Lung (tissue), 12 donors: ENCODE results near the gene SMARCD1. TPM values are rescaled to one million over a fixed set of nuclear protein-coding genes. Genes with fewer than 3 reads are reported as not detected.

Experiments
- ATAC-seq: fragments of 200-7000 bp; cut with Tn5 transposase; one replicate; pipeline ENCODE4 v1.9.1; 2020; ENCODE audit warnings: moderate number of reproducible peaks; ENCODE audit not compliant: insufficient read depth, low FRiP score
- DNase-seq, 3 donors: peaks; one replicate each; pipeline ENCODE4 v3.0.0-alpha.2; 2013 to 2017
- H3K27ac ChIP-seq, 2 donors: one replicate each; pipeline ENCODE4 v1.5.1; 2013; ENCODE audit warnings: mild to moderate bottlenecking in 2 of 2, moderate library complexity in 2 of 2, control low read depth in 1 of 2, inconsistent platforms in 1 of 2, low read depth in 1 of 2, low read length in 1 of 2
- H3K27me3 ChIP-seq, 3 donors: one replicate each; pipeline ENCODE4 v1.5.1; 2013; ENCODE audit warnings: low read length in 2 of 3; ENCODE audit not compliant: control insufficient read depth in 3 of 3, insufficient read depth in 3 of 3
- H3K36me3 ChIP-seq, 4 donors: one replicate each; pipeline ENCODE4 v1.5.1; 2013; ENCODE audit warnings: low read length in 4 of 4, mild to moderate bottlenecking in 1 of 4, moderate library complexity in 1 of 4; ENCODE audit not compliant: control insufficient read depth in 4 of 4, insufficient read depth in 4 of 4
- H3K4me1 ChIP-seq, 5 donors: one replicate each; pipeline ENCODE4 v1.5.1; 2013; ENCODE audit warnings: low read length in 5 of 5, mild to moderate bottlenecking in 2 of 5, moderate library complexity in 1 of 5; ENCODE audit not compliant: control insufficient read depth in 5 of 5, insufficient read depth in 5 of 5
- H3K4me3 ChIP-seq: one replicate; pipeline ENCODE4 v1.5.1; 2013; ENCODE audit warnings: mild to moderate bottlenecking, control low read depth, moderate library complexity
- H3K9ac ChIP-seq, 2 donors: one replicate each; pipeline ENCODE4 v1.5.1; 2013; ENCODE audit warnings: low read length in 2 of 2, control low read depth in 1 of 2; ENCODE audit not compliant: insufficient read depth in 1 of 2
- H3K9me3 ChIP-seq, 4 donors: one replicate each; pipeline ENCODE4 v1.5.1; 2013; ENCODE audit warnings: low read length in 3 of 4, mild to moderate bottlenecking in 1 of 4, moderate library complexity in 1 of 4; ENCODE audit not compliant: control insufficient read depth in 4 of 4, insufficient read depth in 3 of 4
- WGBS, 2 donors: extraction: QIAGEN DNeasy Blood & Tissue Kit; methylation state at CpG; one replicate each; pipeline ENCODE4 v1.1.7; 2013; 5-methylcytosine and 5-hydroxymethylcytosine counted together
- polyA plus RNA-seq, 2 donors: library from polyadenylated mRNA; stranded (reverse); fragments of 200-250 nt; gene quantifications; one replicate each; pipeline ENCODE4 v1.2.1, GENCODE V29; 2013
- total RNA-seq, 2 donors: library from RNA; depleted of rRNA in 1 of 2; stranded (reverse); fragments of >200 nt in 1 of 2; gene quantifications; one replicate each; pipeline ENCODE4 v1.2.1, GENCODE V29; 2014 to 2021
- TF ChIP-seq, protein P1 (sequence below): IDR thresholded peaks from 2 replicates; pipeline ENCODE4 v1.5.1; 2012; ENCODE audit warnings: mild to moderate bottlenecking; ENCODE audit errors: control extremely low read depth, extremely low read depth
- donor health status: control.
- donor health status: control.
- donor health status: Bipolar disorder and iron deficiency.
- donor health status: healthy.
- donor health status: DM: yes; HTN: yes; CAD: no.

The SMARCD1 gene
- total and polyA plus RNA-seq, 4 donors = 11.9 to 58.8 (median 41.6) TPM

DNA sequence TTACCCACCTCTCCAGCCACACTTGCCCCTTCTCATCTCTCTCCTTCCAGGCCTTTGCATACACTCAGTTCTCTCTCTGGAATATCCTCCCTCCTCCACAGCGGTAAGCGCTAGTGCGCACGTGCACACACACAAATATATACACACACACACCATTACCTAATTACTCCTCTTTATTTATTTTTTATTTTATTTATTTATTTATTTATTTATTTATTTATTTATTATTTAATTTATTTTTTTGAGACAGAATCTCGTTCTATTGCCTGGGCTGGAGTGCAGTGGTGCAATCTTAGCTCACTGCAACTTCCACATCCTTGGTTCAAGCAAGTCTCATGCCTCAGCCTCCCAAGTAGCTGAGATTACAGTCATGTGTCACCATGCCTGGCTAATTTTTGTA, 16.1 kb upstream of the SMARCD1 start:
- no peak overlapping the region for H3K9ac ChIP-seq
- no peak overlapping the region for H3K4me3 ChIP-seq
- H3K36me3 ChIP-seq = no peaks in the 10 kb centered on the region
- TF ChIP-seq, protein P1, sequence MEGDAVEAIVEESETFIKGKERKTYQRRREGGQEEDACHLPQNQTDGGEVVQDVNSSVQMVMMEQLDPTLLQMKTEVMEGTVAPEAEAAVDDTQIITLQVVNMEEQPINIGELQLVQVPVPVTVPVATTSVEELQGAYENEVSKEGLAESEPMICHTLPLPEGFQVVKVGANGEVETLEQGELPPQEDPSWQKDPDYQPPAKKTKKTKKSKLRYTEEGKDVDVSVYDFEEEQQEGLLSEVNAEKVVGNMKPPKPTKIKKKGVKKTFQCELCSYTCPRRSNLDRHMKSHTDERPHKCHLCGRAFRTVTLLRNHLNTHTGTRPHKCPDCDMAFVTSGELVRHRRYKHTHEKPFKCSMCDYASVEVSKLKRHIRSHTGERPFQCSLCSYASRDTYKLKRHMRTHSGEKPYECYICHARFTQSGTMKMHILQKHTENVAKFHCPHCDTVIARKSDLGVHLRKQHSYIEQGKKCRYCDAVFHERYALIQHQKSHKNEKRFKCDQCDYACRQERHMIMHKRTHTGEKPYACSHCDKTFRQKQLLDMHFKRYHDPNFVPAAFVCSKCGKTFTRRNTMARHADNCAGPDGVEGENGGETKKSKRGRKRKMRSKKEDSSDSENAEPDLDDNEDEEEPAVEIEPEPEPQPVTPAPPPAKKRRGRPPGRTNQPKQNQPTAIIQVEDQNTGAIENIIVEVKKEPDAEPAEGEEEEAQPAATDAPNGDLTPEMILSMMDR = no peak
- peaks cover 0 to 5% (median 4%) of the 10 kb centered on the region in 5 donors for H3K4me1 ChIP-seq
- ATAC-seq (no peak), DNase-seq (no peak)
- no peaks in the 10 kb centered on the region for H3K27me3 ChIP-seq
- no peak overlapping the region for H3K27ac ChIP-seq
- 85 to 91% methylated on average over 5 of the region's 5 CpGs for WGBS, 2 donors
- H3K9me3 ChIP-seq = no peaks in the 10 kb centered on the region

- no peak overlapping the region for H3K9ac ChIP-seq
- H3K27ac ChIP-seq = no peak overlapping the region
- no peak for ATAC-seq
- peaks cover 0 to 5% (median 4%) of the 10 kb centered on the region in 5 donors for H3K4me1 ChIP-seq
- H3K27me3 ChIP-seq = no peaks in the 10 kb centered on the region
- DNase-seq = no peak
- TF ChIP-seq, protein P1 = no peak
- H3K9me3 ChIP-seq = no peaks in the 10 kb centered on the region
- 93 to 98% methylated on average over 3 of the region's 3 CpGs for WGBS, 2 donors
- H3K4me3 ChIP-seq = no peak overlapping the region
- H3K36me3 ChIP-seq = no peaks in the 10 kb centered on the region
Observed at GRCh38 chr12:50069539-50069938, 15.6 kb upstream of the SMARCD1 start.

DNA sequence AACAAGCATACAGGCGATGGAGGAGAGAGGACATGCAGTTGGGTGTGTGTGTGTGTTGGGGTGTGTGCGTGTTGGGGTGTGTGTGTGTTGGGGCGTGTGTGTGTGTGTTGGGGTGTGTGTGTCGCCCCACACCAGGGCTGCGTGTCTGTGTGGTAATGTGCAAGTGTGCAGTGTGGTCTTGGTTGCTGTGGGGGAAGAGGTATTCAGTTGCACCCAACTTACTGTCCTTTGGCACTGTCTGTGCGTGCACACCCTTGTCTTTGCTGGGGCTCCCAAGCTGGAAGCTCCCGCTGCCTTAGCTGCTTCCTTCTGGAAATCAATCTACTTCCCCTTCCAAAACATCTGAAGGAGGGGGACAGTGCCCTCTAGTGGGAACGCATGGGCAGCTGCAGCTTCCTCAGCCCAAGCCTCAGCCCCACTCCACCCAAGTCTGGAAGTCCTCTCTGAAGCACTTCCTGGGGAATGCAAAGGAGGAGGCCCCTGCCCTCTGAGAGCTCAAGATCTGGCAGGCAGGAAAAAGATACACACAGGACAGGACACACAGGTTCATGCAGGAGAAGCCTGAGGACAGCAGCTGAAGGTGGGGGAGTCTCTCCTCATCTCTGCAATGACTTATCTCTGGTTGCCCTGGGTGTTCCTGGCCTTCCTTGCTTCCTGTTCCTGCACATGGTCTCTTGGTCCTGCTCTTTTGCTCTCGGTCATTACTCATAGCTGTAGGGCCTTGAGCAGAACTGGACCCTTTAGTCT, 14.7 kb upstream of the SMARCD1 start:
- DNase-seq (peak; percentile 88 to 93 (median 88)), ATAC-seq (peak; percentile 82)
- TF ChIP-seq, protein P1 = peak; percentile 90
- Histone ChIP-seq H3K4me1 (peaks cover 0 to 8% (median 4%) of the 10 kb centered on the region in 5 donors), H3K4me3 (no peak overlapping the region), H3K36me3 (no peaks in the 10 kb centered on the region), H3K9me3 (no peaks in the 10 kb centered on the region), H3K27me3 (no peaks in the 10 kb centered on the region), H3K9ac (no peak overlapping the region), H3K27ac (peak overlapping the region in 1 of 2 donors; percentile 37)
- 43 to 46% methylated on average over 9 of the region's 9 CpGs for WGBS, 2 donors
